PFSK-1 (cell line): Measurements from ENCODE around the gene PRKAG2.

Experiments used
- FOXP2 ChIP-seq: optimal IDR thresholded peaks from 2 replicates; pipeline ENCODE3; 2011; ENCODE audit warnings: borderline replicate concordance, control low read depth, inconsistent platforms; ENCODE audit not compliant: insufficient read depth; ENCODE audit errors: extremely low read length, extremely low read depth
- POLR2AphosphoS5 ChIP-seq: IDR thresholded peaks from 2 replicates; pipeline ENCODE4 v1.6.1; 2012; ENCODE audit warnings: low read depth, mild to moderate bottlenecking, control low read depth, low read length, moderate library complexity
- REST ChIP-seq, 2 experiments: IDR thresholded peaks; 2 replicates each; pipeline versions ENCODE4 v1.6.1 to v1.8.0; 2011 to 2012; ENCODE audit warnings: low read depth in 2 of 2, low read length in 2 of 2, control low read depth in 1 of 2, inconsistent platforms in 1 of 2, mild to moderate bottlenecking in 1 of 2, moderate library complexity in 1 of 2; ENCODE audit not compliant: insufficient read depth in 1 of 2
- SIN3A ChIP-seq: IDR thresholded peaks from 2 replicates; pipeline ENCODE4 v1.6.1; 2012; ENCODE audit warnings: mild to moderate bottlenecking, low read length, moderate library complexity, borderline replicate concordance; ENCODE audit not compliant: insufficient read depth
- TAF1 ChIP-seq: IDR thresholded peaks from 2 replicates; pipeline ENCODE4 v1.6.1; 2012; ENCODE audit warnings: low read length, control low read depth, borderline replicate concordance; ENCODE audit not compliant: insufficient read depth

Gene PRKAG2

GRCh38 chr7:151806204-151806603 lies 70.7 kb downstream of the PRKAG2 start:
- no peak for TF ChIP-seq TAF1
- no peak for TF ChIP-seq FOXP2
- no peak for TF ChIP-seq SIN3A
- TF ChIP-seq POLR2AphosphoS5: no peak
- TF ChIP-seq REST (IDR thresholded peaks at IDR 0.05; ENCODE audit: insufficient read depth in 1 of 2, low read depth in 2 of 2, low read length in 2 of 2): no peak

GRCh38 chr7:151805191-151805590 lies 71.7 kb downstream of the PRKAG2 start:
- TF ChIP-seq SIN3A (no peak), REST (IDR thresholded peaks at IDR 0.05; ENCODE audit: insufficient read depth in 1 of 2, low read depth in 2 of 2, low read length in 2 of 2) (no peak), FOXP2 (no peak), TAF1 (no peak), POLR2AphosphoS5 (no peak)

GRCh38 chr7:151804756-151805155 lies 72.2 kb downstream of the PRKAG2 start:
- TF ChIP-seq POLR2AphosphoS5: no peak
- TF ChIP-seq TAF1: no peak
- no peak for TF ChIP-seq REST (IDR thresholded peaks at IDR 0.05; ENCODE audit: insufficient read depth in 1 of 2, low read depth in 2 of 2, low read length in 2 of 2)
- TF ChIP-seq FOXP2: no peak
- TF ChIP-seq SIN3A: no peak

- TF ChIP-seq FOXP2 (no peak), TAF1 (no peak), REST (IDR thresholded peaks at IDR 0.05; ENCODE audit: insufficient read depth in 1 of 2, low read depth in 2 of 2, low read length in 2 of 2) (no peak), SIN3A (no peak)
Measured at GRCh38 chr7:151803841-151804240, 73.1 kb downstream of the PRKAG2 start.

- TF ChIP-seq FOXP2 (no peak), REST (IDR thresholded peaks at IDR 0.05; ENCODE audit: insufficient read depth in 1 of 2, low read depth in 2 of 2, low read length in 2 of 2) (no peak), SIN3A (no peak), POLR2AphosphoS5 (no peak), TAF1 (no peak)
Measured at GRCh38 chr7:151802469-151802846, 74.5 kb downstream of the PRKAG2 start.
